Retinal pigment epithelial cell (primary cell): ENCODE data around the gene LPP.

Experiments
- DNase-seq: peaks from one replicate; pipeline ENCODE4 v3.0.0-alpha.2; 2010; ENCODE audit warnings: low read depth
- H3K4me3 ChIP-seq: 2 replicates; pipeline ENCODE4 v1.5.1; 2011; ENCODE audit warnings: mild to moderate bottlenecking, low read length, control low read depth, moderate library complexity
- CTCF ChIP-seq: conservative IDR thresholded peaks from 2 replicates; pipeline ENCODE4 v1.5.1; 2011; ENCODE audit warnings: low read depth, low read length, control low read depth, inconsistent platforms

The LPP gene

GRCh38 chr3:188649521-188649920, 495.6 kb downstream of the LPP start:
- H3K4me3 ChIP-seq = no peak overlapping the region
- no peak for DNase-seq
- no peak for TF ChIP-seq CTCF

- TF ChIP-seq CTCF = no peak
- no peak overlapping the region for H3K4me3 ChIP-seq
- DNase-seq = peak; percentile 74
These were observed 502.4 kb downstream of the LPP start for GRCh38 chr3:188656196-188656982.

DNA sequence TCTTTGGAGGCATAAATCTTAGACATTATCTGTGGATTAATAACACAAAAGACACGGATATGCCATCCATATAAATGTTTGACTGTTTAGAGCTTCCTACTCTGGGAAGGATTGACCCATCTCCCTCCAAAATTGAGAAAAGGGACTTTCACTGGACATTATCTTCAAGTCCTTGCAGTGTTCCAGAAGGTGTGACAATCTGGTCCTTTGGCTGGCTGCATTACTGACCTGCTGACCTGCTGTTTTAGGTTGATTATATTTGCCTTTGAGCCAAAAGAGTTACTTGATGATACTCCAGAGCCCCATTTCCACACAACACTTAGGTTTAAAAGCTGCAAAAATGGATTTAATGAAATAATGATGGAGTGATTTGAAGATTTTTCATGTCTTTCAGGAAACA, 504.6 kb downstream of the LPP start:
- no peak for TF ChIP-seq CTCF
- DNase-seq = no peak
- H3K4me3 ChIP-seq = no peak overlapping the region

DNA sequence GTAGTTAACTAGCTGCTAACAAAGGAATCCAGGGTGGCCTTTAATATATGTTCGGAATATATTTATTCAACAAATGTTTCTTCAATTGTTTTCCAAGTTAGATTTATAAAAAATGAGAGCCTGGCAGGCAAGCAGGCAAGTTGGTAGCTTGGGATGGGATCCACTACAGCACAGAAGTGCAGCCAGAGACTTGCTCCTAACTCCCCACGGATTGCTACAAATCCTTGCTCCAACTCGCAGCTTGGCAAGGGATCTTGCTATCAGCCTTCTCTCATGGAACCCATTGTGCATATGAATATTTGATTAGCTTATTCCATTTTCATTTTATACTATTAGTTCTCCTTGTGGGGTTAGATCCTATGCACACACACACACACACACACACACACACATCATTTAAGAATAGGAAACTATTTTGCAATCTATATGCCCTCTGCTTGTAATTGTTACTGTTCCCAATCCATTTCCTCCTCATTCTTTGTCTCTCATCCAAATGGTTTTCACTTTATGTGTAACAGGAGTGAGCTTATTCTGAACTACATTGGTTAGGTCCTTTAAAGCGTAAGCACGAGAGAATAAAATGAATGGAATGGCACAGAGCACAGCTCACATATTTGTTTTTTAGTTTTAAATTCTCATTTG, 505.6 kb downstream of the LPP start:
- DNase-seq = no peak
- no peak for TF ChIP-seq CTCF
- H3K4me3 ChIP-seq = no peak overlapping the region

GRCh38 chr3:188660415-188660814, 506.5 kb downstream of the LPP start:
- TF ChIP-seq CTCF = no peak
- DNase-seq = no peak
- H3K4me3 ChIP-seq = no peak overlapping the region

GRCh38 chr3:188661806-188662205, 507.8 kb downstream of the LPP start:
- DNase-seq = no peak
- H3K4me3 ChIP-seq = no peak overlapping the region
- no peak for TF ChIP-seq CTCF

DNA sequence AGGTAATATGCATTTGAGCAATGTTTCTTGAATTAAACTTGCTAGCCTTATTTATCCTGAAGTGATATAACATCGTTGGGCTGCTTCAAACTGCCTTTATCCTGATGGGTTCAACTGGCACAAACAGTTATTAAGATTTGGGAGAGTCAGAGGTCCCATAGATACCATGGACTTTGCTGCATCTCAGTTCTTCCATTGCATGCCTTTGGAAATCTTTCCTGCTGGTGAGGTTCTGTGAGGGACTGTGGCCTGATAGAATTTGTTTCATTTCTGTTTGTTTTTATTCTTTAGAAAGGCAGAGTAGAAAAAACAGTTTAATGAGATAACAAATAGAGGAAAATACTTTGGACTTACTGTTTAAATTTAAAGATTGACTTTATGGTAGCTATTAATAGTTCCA, 508.3 kb downstream of the LPP start:
- no peak for DNase-seq
- TF ChIP-seq CTCF = no peak
- H3K4me3 ChIP-seq = no peak overlapping the region
